H1 (cell line): ENCODE data around the gene DTD1. TPM values are rescaled to one million over a fixed set of nuclear protein-coding genes. Genes with fewer than 3 reads are reported as not detected.

Source experiments
- CTCF ChIA-PET: fragments of 300-600 bp; sonication (Branson Sonifier 250); formaldehyde crosslinking; loops from one replicate; lab custom pipeline; 2021; ENCODE audit not compliant: partially characterized antibody; lab: Charles Lee
- POLR2A ChIA-PET: fragments of 300-600 bp; sonication (Branson Sonifier 250); formaldehyde crosslinking; loops from one replicate; lab custom pipeline; 2021; ENCODE audit warnings: inconsistent platforms; ENCODE audit not compliant: partially characterized antibody; lab: Charles Lee
- DNase-seq, 2 experiments: peaks; one replicate each; pipeline versions ENCODE4 v3.0.0 to v3.0.0-alpha.2; 2010 to 2022; ENCODE audit warnings: low spot score in 2 of 2, low read depth in 1 of 2, mixed read lengths in 1 of 2
- FAIRE-seq: peaks from 2 replicates; lab custom pipeline; 2011; peaks lifted over from hg19 to GRCh38; lab: Jason Lieb, UNC
- H2AFZ ChIP-seq: 2 replicates; pipeline ENCODE4 v1.8.1; 2012; ENCODE audit warnings: low read length, inconsistent platforms
- H2AK5ac ChIP-seq: 2 replicates; pipeline ENCODE4 v1.6.1; 2013; ENCODE audit warnings: low read depth, low read length
- H2BK120ac ChIP-seq: replicated peaks from 2 replicates; pipeline ENCODE3; 2013; ENCODE audit warnings: low read depth, low read length, inconsistent platforms
- H2BK12ac ChIP-seq: 2 replicates; pipeline ENCODE4 v1.6.1; 2013; ENCODE audit warnings: low read depth, low read length
- H2BK15ac ChIP-seq: 2 replicates; pipeline ENCODE4 v1.6.1; 2013; ENCODE audit warnings: low read length
- H2BK20ac ChIP-seq: 2 replicates; pipeline ENCODE4 v1.6.1; 2013; ENCODE audit warnings: low read length
- H2BK5ac ChIP-seq: 2 replicates; pipeline ENCODE4 v1.6.1; 2013; ENCODE audit warnings: low read depth, low read length
- H3K14ac ChIP-seq: 2 replicates; pipeline ENCODE4 v1.6.1; 2013; ENCODE audit warnings: inconsistent platforms; ENCODE audit not compliant: insufficient read length
- H3K18ac ChIP-seq: 2 replicates; pipeline ENCODE4 v1.6.1; 2013; ENCODE audit warnings: low read length; ENCODE audit errors: extremely low read depth
- H3K23ac ChIP-seq: 2 replicates; pipeline ENCODE4 v1.6.1; 2013; ENCODE audit warnings: inconsistent platforms; ENCODE audit not compliant: insufficient read length
- H3K23me2 ChIP-seq: 2 replicates; pipeline ENCODE4 v1.6.1; 2013; ENCODE audit warnings: low read depth, low read length
- H3K27ac ChIP-seq: 2 replicates; pipeline ENCODE4 v1.6.1; 2011; ENCODE audit warnings: low read depth, low read length, inconsistent platforms
- H3K27me3 ChIP-seq, 4 experiments: replicated peaks in 1 of 4; 1 replicate in 1 of 4; 2 replicates in 3 of 4; pipeline versions ENCODE4 v1.6.1 to v1.8.1; 2011 to 2013; ENCODE audit warnings: low read length in 3 of 4, mild to moderate bottlenecking in 3 of 4, inconsistent platforms in 2 of 4, mixed read lengths in 2 of 4, moderate library complexity in 1 of 4; ENCODE audit not compliant: control insufficient read depth in 3 of 4, insufficient read depth in 3 of 4; ENCODE audit errors: extremely low read depth in 1 of 4
- H3K36me3 ChIP-seq, 4 experiments: 2 replicates each; pipeline versions ENCODE4 v1.6.1 to v1.8.1; 2011 to 2013; ENCODE audit warnings: mild to moderate bottlenecking in 4 of 4, low read length in 3 of 4, moderate library complexity in 2 of 4, control low read depth in 1 of 4, inconsistent platforms in 1 of 4; ENCODE audit not compliant: insufficient read depth in 4 of 4, control insufficient read depth in 2 of 4
- H3K4ac ChIP-seq: replicated peaks from 2 replicates; pipeline ENCODE3; 2013; ENCODE audit warnings: low read length, low read depth, mixed read lengths, inconsistent platforms; ENCODE audit not compliant: insufficient read length
- H3K4me1 ChIP-seq, 4 experiments: replicated peaks in 1 of 4; 1 replicate in 1 of 4; 2 replicates in 3 of 4; pipeline versions ENCODE4 v1.6.1 to v1.8.1; 2011 to 2013; ENCODE audit warnings: low read length in 3 of 4, inconsistent platforms in 2 of 4, mixed read lengths in 1 of 4; ENCODE audit not compliant: insufficient read depth in 4 of 4, control insufficient read depth in 3 of 4
- H3K4me2 ChIP-seq, 2 experiments: 2 replicates each; pipeline versions ENCODE4 v1.6.1 to v1.8.1; 2011 to 2013; ENCODE audit warnings: low read depth in 2 of 2, low read length in 2 of 2, control low read depth in 1 of 2, inconsistent platforms in 1 of 2, mild to moderate bottlenecking in 1 of 2; ENCODE audit not compliant: insufficient read depth in 1 of 2
- H3K4me3 ChIP-seq, 4 experiments: fragments of 200-600, 300-600 bp in 1 of 4; sonication (generic), shearing (Covaris generic), sonication (Bioruptor Twin) in 1 of 4; 2 replicates each; pipeline versions ENCODE4 v1.5.1 to v1.8.1; 2011 to 2016; ENCODE audit warnings: low read length in 4 of 4, low read depth in 3 of 4, control low read depth in 2 of 4, inconsistent platforms in 2 of 4, mild to moderate bottlenecking in 2 of 4, mixed read lengths in 1 of 4, moderate library complexity in 1 of 4; ENCODE audit not compliant: insufficient read depth in 2 of 4; ENCODE audit errors: extremely low read depth in 1 of 4
- H3K56ac ChIP-seq: replicated peaks from 2 replicates; pipeline ENCODE3; 2013; ENCODE audit warnings: low read depth, mild to moderate bottlenecking, mixed read lengths, low read length, inconsistent platforms; ENCODE audit not compliant: insufficient read length
- H3K79me1 ChIP-seq: 2 replicates; pipeline ENCODE4 v1.6.1; 2013; ENCODE audit warnings: low read depth, low read length, control low read depth
- H3K79me2 ChIP-seq, 2 experiments: 2 replicates each; pipeline versions ENCODE4 v1.6.1 to v1.8.1; 2012 to 2013; ENCODE audit warnings: low read length in 2 of 2, mild to moderate bottlenecking in 2 of 2, inconsistent platforms in 1 of 2; ENCODE audit not compliant: insufficient read depth in 2 of 2, control insufficient read depth in 1 of 2
- H3K9ac ChIP-seq, 4 experiments: replicated peaks in 1 of 4; 1 replicate in 1 of 4; 2 replicates in 3 of 4; pipeline versions ENCODE4 v1.6.1 to v1.8.1; 2011 to 2013; ENCODE audit warnings: low read depth in 3 of 4, low read length in 3 of 4, control low read depth in 2 of 4, mild to moderate bottlenecking in 2 of 4, moderate library complexity in 2 of 4, inconsistent platforms in 1 of 4; ENCODE audit errors: extremely low read depth in 1 of 4
- H3K9me3 ChIP-seq, 2 experiments: 2 replicates each; pipeline versions ENCODE4 v1.6.1 to v1.8.1; 2012 to 2013; ENCODE audit warnings: mild to moderate bottlenecking in 2 of 2, moderate library complexity in 2 of 2, control low read depth in 1 of 2, inconsistent platforms in 1 of 2, low read depth in 1 of 2, low read length in 1 of 2, mixed read lengths in 1 of 2; ENCODE audit not compliant: insufficient read depth in 2 of 2
- H4K20me1 ChIP-seq, 2 experiments: replicated peaks in 1 of 2; 2 replicates each; pipeline versions ENCODE3 to v1.8.1; 2011 to 2013; ENCODE audit warnings: inconsistent platforms in 2 of 2, low read length in 2 of 2, mild to moderate bottlenecking in 1 of 2; ENCODE audit not compliant: insufficient read depth in 2 of 2, control insufficient read depth in 1 of 2
- H4K5ac ChIP-seq: 2 replicates; pipeline ENCODE4 v1.6.1; 2013; ENCODE audit warnings: low read length, low read depth, mixed read lengths, inconsistent platforms; ENCODE audit not compliant: insufficient read length
- H4K8ac ChIP-seq: 2 replicates; pipeline ENCODE4 v1.8.0; 2013; ENCODE audit warnings: mild to moderate bottlenecking, moderate library complexity, low read length, inconsistent platforms; ENCODE audit not compliant: insufficient read depth; ENCODE audit errors: extremely low read depth
- H4K91ac ChIP-seq: replicated peaks from 2 replicates; pipeline ENCODE3; 2013; ENCODE audit warnings: low read length, mixed read lengths, inconsistent platforms; ENCODE audit not compliant: insufficient read length
- BACH1 ChIP-seq: IDR thresholded peaks from 2 replicates; pipeline ENCODE4 v1.6.1; 2012; ENCODE audit warnings: low read length, improper control_type of control experiment
- CBX8 ChIP-seq: fragments of 300-800, 300-1000 bp; sonication (generic); IDR thresholded peaks from 2 replicates; pipeline ENCODE4 v1.7.1; 2016; ENCODE audit warnings: low read depth, low read length, borderline replicate concordance
- CREB1 ChIP-seq: IDR thresholded peaks from 2 replicates; pipeline ENCODE4 v1.6.1; 2012; ENCODE audit warnings: inconsistent platforms
- FOSL1 ChIP-seq: IDR thresholded peaks from 2 replicates; pipeline ENCODE4 v1.6.1; 2011; ENCODE audit warnings: mild to moderate bottlenecking, low read depth, low read length, moderate library complexity; ENCODE audit not compliant: insufficient read depth
- KDM4A ChIP-seq: IDR thresholded peaks from one replicate; pipeline ENCODE4 v1.7.1; 2012; ENCODE audit warnings: low read depth, mild to moderate bottlenecking, moderate library complexity, low read length, inconsistent platforms; ENCODE audit not compliant: severe bottlenecking
- POU5F1 ChIP-seq: IDR thresholded peaks from 2 replicates; pipeline ENCODE4 v1.6.1; 2011; ENCODE audit warnings: low read depth, mild to moderate bottlenecking, low read length, moderate library complexity
- RBBP5 ChIP-seq: IDR thresholded peaks from 2 replicates; pipeline ENCODE4 v1.7.1; 2012; ENCODE audit warnings: low read depth, mild to moderate bottlenecking, inconsistent platforms, low read length, moderate library complexity, borderline replicate concordance
- RFX5 ChIP-seq: IDR thresholded peaks from 2 replicates; pipeline ENCODE4 v1.6.1; 2011; ENCODE audit warnings: low read depth, low read length, improper control_type of control experiment, borderline replicate concordance
- SIX5 ChIP-seq: IDR thresholded peaks from 2 replicates; pipeline ENCODE4 v1.6.1; 2011; ENCODE audit warnings: mild to moderate bottlenecking, low read depth, low read length
- SP4 ChIP-seq: IDR thresholded peaks from 2 replicates; pipeline ENCODE4 v1.6.1; 2012; ENCODE audit warnings: low read length, inconsistent platforms
- TAF7 ChIP-seq: optimal IDR thresholded peaks from 2 replicates; pipeline ENCODE3; 2011; ENCODE audit warnings: low read depth, mild to moderate bottlenecking, inconsistent platforms, low read length, moderate library complexity, borderline replicate concordance
- TEAD4 ChIP-seq: IDR thresholded peaks from 2 replicates; pipeline ENCODE4 v1.6.1; 2012; ENCODE audit warnings: low read depth, low read length, inconsistent platforms, mixed read lengths
- YY1 ChIP-seq: IDR thresholded peaks from 2 replicates; pipeline ENCODE4 v1.6.1; 2011; ENCODE audit warnings: low read depth, mild to moderate bottlenecking, low read length
- WGBS, 2 experiments: shearing (Covaris generic) in 1 of 2; methylation state at CpG; one replicate each; pipeline versions ENCODE4 v1.1.6 to v1.1.7; 2013 to 2015; ENCODE audit warnings: low lambda C conversion rate in 2 of 2, mixed read lengths in 2 of 2, inconsistent platforms in 1 of 2, low coverage in 1 of 2, missing lambda C conversion rate in 1 of 2; ENCODE audit not compliant: insufficient replicate concordance in 2 of 2, insufficient coverage in 1 of 2, insufficient read length in 1 of 2; ENCODE audit errors: extremely low coverage in 1 of 2, missing lambda C conversion rate in 1 of 2; 5-methylcytosine and 5-hydroxymethylcytosine counted together
- polyA plus RNA-seq, 7 experiments: library from polyadenylated mRNA; depleted of rRNA in 3 of 7; stranded (reverse) in 5 of 7; unstranded in 2 of 7; fragments of >200 nt in 5 of 7; fragments of 200-250 nt in 2 of 7; gene quantifications; 1 replicate in 5 of 7; 2 replicates in 1 of 7; 4 replicates in 1 of 7; pipeline versions ENCODE4 v1.2.1 to v1.2.3, GENCODE V29; 2011 to 2013; ENCODE audit warnings: missing spikeins in 2 of 7, mixed read lengths in 2 of 7
- total RNA-seq: library from RNA; stranded (reverse); fragmentation: NEBNext Ultra II Directional; extraction: Animal tissue kit (Norgen Biotek cat#: 25700); gene quantifications from 2 replicates; pipeline ENCODE4 v1.2.1, GENCODE V29; 2021
- TF ChIP-seq, protein P1 (sequence below): IDR thresholded peaks from 2 replicates; pipeline ENCODE4 v1.6.1; 2012; ENCODE audit warnings: inconsistent platforms

DTD1 gene
- total and polyA plus RNA-seq, 2 of the 8 experiments (the other 6 are each of a cell fraction or from before 2014, with no cell fraction given), result 49.7 to 66.6 TPM

DNA sequence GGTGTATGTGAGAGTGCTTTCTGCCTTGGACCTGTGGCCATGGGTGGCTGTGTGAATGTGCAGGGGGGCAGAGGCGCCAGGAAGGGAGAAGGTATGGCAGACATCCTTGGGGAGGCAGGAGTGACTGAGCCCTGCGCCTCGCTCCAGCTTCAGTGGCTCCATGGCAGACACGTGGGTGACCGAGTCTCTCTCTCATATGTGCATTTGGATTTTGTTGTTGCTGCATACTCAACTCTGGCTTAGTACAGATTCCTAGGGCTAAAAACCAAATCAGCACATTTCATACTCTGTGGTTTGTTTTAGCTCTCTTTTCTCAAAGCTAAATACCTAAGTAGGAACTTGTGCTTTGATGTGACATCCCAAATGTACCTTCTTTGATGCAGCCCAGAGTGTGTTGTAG lies 97.6 kb downstream of the DTD1 start:
- H3K4me1 ChIP-seq, result peaks cover 4 to 14% (median 9%) of the 10 kb centered on the region in 4 experiments; a peak in 5 of 7 replicates
- H4K91ac ChIP-seq, result no peak overlapping the region
- ChIA-PET POLR2A (no interaction called here), CTCF (interaction anchor here (0.6 to 1.4 kb wide), 3 partner anchors 9 to 53 kb away, joined by 3 to 5 read pairs (median 4); no protein-coding TSS in a partner anchor)
- FAIRE-seq (no peak), DNase-seq (no peak)
- H3K79me1 ChIP-seq, result no peaks in the 10 kb centered on the region; the same call in 1 of the 2 replicates
- no peak overlapping the region for H2AFZ ChIP-seq
- H3K27me3 ChIP-seq, result no peaks in the 10 kb centered on the region
- no peaks in the 10 kb centered on the region for H4K20me1 ChIP-seq
- no peak overlapping the region for H3K27ac ChIP-seq
- no peak overlapping the region for H3K14ac ChIP-seq
- H3K23ac ChIP-seq, result no peak overlapping the region
- H3K4ac ChIP-seq, result no peak overlapping the region
- H2BK20ac ChIP-seq, result no peak overlapping the region
- H2BK120ac ChIP-seq, result no peak overlapping the region
- H3K18ac ChIP-seq, result no peak overlapping the region
- no peak overlapping the region for H3K4me2 ChIP-seq
- no peak overlapping the region for H2BK12ac ChIP-seq
- no peak overlapping the region for H3K4me3 ChIP-seq
- no peak overlapping the region for H4K8ac ChIP-seq
- no peak overlapping the region for H2AK5ac ChIP-seq
- no peak overlapping the region for H3K56ac ChIP-seq
- H3K9ac ChIP-seq, result no peak overlapping the region
- H4K5ac ChIP-seq, result no peak overlapping the region
- H3K9me3 ChIP-seq, result no peaks in the 10 kb centered on the region
- no peaks in the 10 kb centered on the region for H3K36me3 ChIP-seq
- TF ChIP-seq CBX8, result no peak
- TF ChIP-seq SP4, result no peak
- TF ChIP-seq KDM4A, result no peak
- TF ChIP-seq YY1, result no peak
- no peak for TF ChIP-seq TEAD4
- TF ChIP-seq RBBP5, result no peak
- TF ChIP-seq FOSL1, result no peak
- TF ChIP-seq CREB1, result no peak
- TF ChIP-seq POU5F1, result no peak
- no peak for TF ChIP-seq RFX5
- TF ChIP-seq, protein P1, sequence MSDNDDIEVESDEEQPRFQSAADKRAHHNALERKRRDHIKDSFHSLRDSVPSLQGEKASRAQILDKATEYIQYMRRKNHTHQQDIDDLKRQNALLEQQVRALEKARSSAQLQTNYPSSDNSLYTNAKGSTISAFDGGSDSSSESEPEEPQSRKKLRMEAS, result no peak
- no peak for TF ChIP-seq TAF7
- no peak for TF ChIP-seq SIX5
- no peak for TF ChIP-seq BACH1
- no peak overlapping the region for H2BK5ac ChIP-seq
- H3K79me2 ChIP-seq, result 0 out of 4 replicates have a peak, but pooled peaks cover 0 to 3% of the 10 kb centered on the region in 2 experiments
- H3K23me2 ChIP-seq, result no peaks in the 10 kb centered on the region
- no peak overlapping the region for H2BK15ac ChIP-seq
- 77% methylated on average over 5 of the region's 5 CpGs; no CpG with 5 or more reads in 1 of the 2 experiments for WGBS, 2 experiments
